Stimulated activated CD4-positive, alpha-beta T cell treated with anti-CD3 and anti-CD28 coated beads, Interleukin-1b, Interleukin-23, amount 100 ng/mL, for 24 hours (primary cell): Measurements from ENCODE around the gene ARVCF.
A peak's percentile ranks its signal among the peaks of the same experiment; 100 is the strongest.
"Not testable (repeated sequence)": the region's sequence is repeated elsewhere in the genome, so short reads cannot be mapped to it uniquely, and the experiment has no call there.

Source experiments
- DNase-seq, 4 experiments: peaks; one replicate each; pipeline ENCODE4 v3.0.0-alpha.2; 2020; ENCODE audit warnings: low read depth in 4 of 4, low spot score in 1 of 4

Gene ARVCF

GRCh38 chr22:19941365-19942082 lies 75.1 kb downstream of the ARVCF start, which contains the start of the genes COMT and TXNRD2:
COMT (plus strand) TSS chr22:19941772; CDS start chr22:19962527, 20,755 bp downstream.
TXNRD2 (minus strand) TSS chr22:19941818; CDS start chr22:19941803, 15 bp downstream.
- peak; percentile 38 to 56 (median 48) for DNase-seq

- DNase-seq: no peak
These were observed 75.9 kb downstream of the ARVCF start for GRCh38 chr22:19940536-19941364.

GRCh38 chr22:19937616-19938473 lies 78.8 kb downstream of the ARVCF start:
- DNase-seq: no peak

- no peak for DNase-seq
These were observed 80.1 kb downstream of the ARVCF start for GRCh38 chr22:19936513-19936912.

- not testable (repeated sequence) for DNase-seq
These were observed 81.4 kb downstream of the ARVCF start for GRCh38 chr22:19935123-19935718.

GRCh38 chr22:19933341-19934241 lies 83.0 kb downstream of the ARVCF start:
- DNase-seq: no peak

GRCh38 chr22:19932367-19933206 lies 84.0 kb downstream of the ARVCF start:
- no peak for DNase-seq

GRCh38 chr22:19931514-19931913 lies 85.1 kb downstream of the ARVCF start:
- DNase-seq: no peak

GRCh38 chr22:19930551-19931486 lies 85.8 kb downstream of the ARVCF start:
- no peak for DNase-seq

GRCh38 chr22:19929586-19930550 lies 86.8 kb downstream of the ARVCF start:
- no peak for DNase-seq

GRCh38 chr22:19928207-19928606 lies 88.4 kb downstream of the ARVCF start:
- no peak for DNase-seq

- no peak for DNase-seq
These were observed 88.9 kb downstream of the ARVCF start for GRCh38 chr22:19927696-19928095.

GRCh38 chr22:19926028-19926427 lies 90.6 kb downstream of the ARVCF start:
- not testable (repeated sequence) for DNase-seq

GRCh38 chr22:19923914-19924513 lies 92.6 kb downstream of the ARVCF start:
- DNase-seq: no peak

GRCh38 chr22:19921544-19922081 lies 95.0 kb downstream of the ARVCF start:
- DNase-seq: no peak
